Effector memory CD4-positive, alpha-beta T cell (primary cell): ENCODE data around the gene ASAP3.
"Not testable (repeated sequence)": the region's sequence is repeated elsewhere in the genome, so short reads cannot be mapped to it uniquely, and the experiment has no call there.

ENCODE experiments used
- DNase-seq, 3 donors: peaks; one replicate each; pipeline ENCODE4 v3.0.0-alpha.2; 2020
- H3K27ac ChIP-seq: 2 replicates; pipeline ENCODE4 v1.7.0; 2013; ENCODE audit warnings: mild to moderate bottlenecking, low read length, moderate library complexity; ENCODE audit not compliant: insufficient read depth, poor library complexity, severe bottlenecking
- H3K27me3 ChIP-seq: replicated peaks from 2 replicates; pipeline ENCODE4 v1.7.0; 2013; ENCODE audit warnings: mild to moderate bottlenecking, low read length; ENCODE audit not compliant: insufficient read depth, control insufficient read depth, poor library complexity, severe bottlenecking
- H3K36me3 ChIP-seq: 2 replicates; pipeline ENCODE4 v1.7.0; 2013; ENCODE audit warnings: mild to moderate bottlenecking, low read length, moderate library complexity; ENCODE audit not compliant: control insufficient read depth, insufficient read depth
- H3K4me1 ChIP-seq: 2 replicates; pipeline ENCODE4 v1.7.0; 2013; ENCODE audit warnings: low read length, mild to moderate bottlenecking; ENCODE audit not compliant: control insufficient read depth, insufficient read depth, poor library complexity, severe bottlenecking
- H3K4me3 ChIP-seq: 2 replicates; pipeline ENCODE4 v1.7.0; 2013; ENCODE audit warnings: low read length, low read depth, mild to moderate bottlenecking; ENCODE audit not compliant: insufficient read depth, poor library complexity, severe bottlenecking
- H3K9me3 ChIP-seq: 2 replicates; pipeline ENCODE4 v1.7.0; 2013; ENCODE audit warnings: mild to moderate bottlenecking, low read length, moderate library complexity; ENCODE audit not compliant: control insufficient read depth

The ASAP3 gene

DNA sequence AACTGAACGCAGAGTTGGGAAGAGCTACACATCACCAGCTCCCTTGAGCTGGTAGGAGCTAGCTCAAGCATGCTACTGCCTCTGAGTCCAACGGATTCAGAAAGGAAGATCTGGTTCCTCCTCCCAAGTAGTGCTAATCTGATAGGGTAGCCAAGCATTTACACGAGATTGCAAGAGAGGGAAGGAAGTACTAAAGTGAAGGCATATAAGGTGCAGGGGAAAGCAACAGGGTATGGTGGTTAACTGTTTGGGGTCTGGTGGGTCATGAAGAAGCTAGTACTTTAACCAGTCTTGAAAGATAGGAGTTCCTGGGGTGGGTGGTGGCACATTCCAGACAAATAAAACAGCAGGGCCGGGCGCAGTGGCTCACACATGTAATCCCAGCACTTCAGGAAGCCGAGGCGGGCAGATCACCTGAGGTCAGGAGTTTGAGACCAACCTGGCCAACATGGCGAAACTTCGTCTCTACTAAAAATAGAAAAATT is 94.1 kb downstream of the ASAP3 start:
- Histone ChIP-seq H3K9me3 (no peaks in the 10 kb centered on the region), H3K4me1 (no peaks in the 10 kb centered on the region), H3K27ac (no peak overlapping the region), H3K36me3 (no peaks in the 10 kb centered on the region), H3K4me3 (no peak overlapping the region), H3K27me3 (no peaks in the 10 kb centered on the region)
- no peak for DNase-seq

DNA sequence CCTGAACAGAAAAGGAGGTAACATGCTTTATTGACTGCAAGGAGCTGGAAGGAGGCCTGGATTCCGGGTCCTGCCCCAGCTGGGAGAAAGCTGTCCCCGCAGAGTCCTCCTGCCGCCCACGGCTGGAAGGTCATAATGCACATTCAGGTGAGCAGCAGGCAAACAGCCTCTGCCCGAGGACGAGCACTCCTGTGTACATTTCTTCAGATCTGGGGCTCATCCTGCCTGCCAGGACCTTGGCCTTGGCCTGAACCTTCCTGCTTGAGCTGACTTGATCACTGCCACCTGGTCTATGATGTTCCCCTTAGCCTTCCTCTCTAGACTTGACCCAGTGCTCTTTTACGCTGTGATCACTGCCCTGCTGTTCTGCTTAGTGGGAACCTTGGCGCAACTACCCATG is 96.5 kb downstream of the ASAP3 start:
- no peaks in the 10 kb centered on the region for H3K9me3 ChIP-seq

DNA sequence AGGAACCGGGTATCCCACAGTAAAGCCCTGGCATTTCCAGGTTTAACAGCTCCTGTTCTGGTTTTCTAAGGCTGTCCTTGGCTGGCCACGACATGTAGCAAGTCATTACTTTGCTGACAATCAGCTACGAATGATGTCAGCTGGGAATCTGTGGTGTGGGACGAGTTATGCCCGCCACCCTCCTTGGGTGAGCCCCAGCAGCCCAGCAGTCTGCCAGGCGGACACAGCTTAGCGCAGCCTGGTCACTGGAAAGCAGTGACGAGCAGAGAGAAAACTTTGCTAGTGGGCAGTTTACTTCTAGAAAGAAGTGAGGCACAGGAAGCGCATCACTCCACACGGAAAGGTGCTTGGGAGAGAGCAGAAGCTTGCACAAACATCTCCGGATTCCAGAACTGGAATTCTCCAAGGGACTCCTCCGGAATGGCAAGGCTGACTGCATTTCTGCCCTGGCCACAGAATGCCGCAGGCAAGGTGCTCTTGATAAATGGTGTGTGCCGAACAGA is 98.8 kb downstream of the ASAP3 start:
- DNase-seq = no peak
- Histone ChIP-seq H3K4me1 (no peaks in the 10 kb centered on the region), H3K27me3 (no peaks in the 10 kb centered on the region), H3K4me3 (no peak overlapping the region), H3K27ac (no peak overlapping the region), H3K9me3 (no peaks in the 10 kb centered on the region), H3K36me3 (peaks cover 7% of the 10 kb centered on the region)

More for the DNA sequence above, 96.5 kb downstream of the ASAP3 start:
- H3K4me3 ChIP-seq = no peak overlapping the region
- H3K36me3 ChIP-seq = peaks cover 7% of the 10 kb centered on the region
- H3K27me3 ChIP-seq = no peaks in the 10 kb centered on the region
- H3K4me1 ChIP-seq = no peaks in the 10 kb centered on the region
- no peak overlapping the region for H3K27ac ChIP-seq
- no peak for DNase-seq

- Histone ChIP-seq H3K27me3 (no peaks in the 10 kb centered on the region), H3K36me3 (peaks cover 7% of the 10 kb centered on the region), H3K27ac (no peak overlapping the region), H3K4me1 (no peaks in the 10 kb centered on the region), H3K9me3 (no peaks in the 10 kb centered on the region), H3K4me3 (no peak overlapping the region)
- no peak for DNase-seq
Measured at GRCh38 chr1:23384312-23385058, 99.5 kb downstream of the ASAP3 start.

DNA sequence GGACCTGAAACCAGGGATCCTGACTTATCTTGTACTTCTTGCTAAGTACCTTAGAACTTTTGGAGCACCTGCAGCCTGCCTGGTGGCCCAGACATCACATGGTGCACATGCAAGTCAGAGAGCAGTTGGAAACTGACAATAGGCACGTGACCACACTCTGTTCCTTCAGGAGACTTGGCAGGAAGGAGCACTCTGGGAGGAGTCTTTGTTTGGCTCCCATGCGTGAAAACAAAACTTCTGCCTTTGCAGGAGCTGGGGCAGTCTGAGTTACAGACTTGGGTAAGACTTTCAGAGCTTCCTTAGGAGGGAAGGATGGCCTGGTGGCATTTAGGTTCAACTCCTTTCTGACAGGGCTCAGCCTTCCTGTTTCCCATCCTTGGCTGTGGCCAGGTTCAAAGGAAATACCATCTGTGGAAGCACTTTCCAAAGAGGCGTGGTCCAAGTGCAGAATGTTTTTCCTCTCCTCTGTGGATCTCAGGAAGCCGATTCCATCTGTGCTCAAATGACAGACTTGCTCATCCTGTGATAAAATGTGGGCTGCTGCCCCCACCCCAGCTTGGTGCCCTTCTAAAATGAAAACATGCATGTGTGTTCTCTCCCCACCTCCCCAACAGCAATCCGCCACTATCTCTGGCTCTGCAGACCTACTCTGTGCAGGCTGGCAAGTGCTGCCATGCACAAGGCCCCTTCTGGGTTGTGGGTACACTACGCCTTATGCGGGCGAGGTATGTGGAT is 100.2 kb downstream of the ASAP3 start:
- no peak for DNase-seq

GRCh38 chr1:23381233-23381885 is 102.6 kb downstream of the ASAP3 start:
- no peaks in the 10 kb centered on the region for H3K27me3 ChIP-seq
- H3K9me3 ChIP-seq = no peaks in the 10 kb centered on the region
- H3K4me3 ChIP-seq = no peak overlapping the region
- H3K36me3 ChIP-seq = peaks cover 7% of the 10 kb centered on the region
- no peak overlapping the region for H3K27ac ChIP-seq
- no peaks in the 10 kb centered on the region for H3K4me1 ChIP-seq
- no peak for DNase-seq

More for the DNA sequence above, 100.2 kb downstream of the ASAP3 start:
- Histone ChIP-seq H3K36me3 (peaks cover 7% of the 10 kb centered on the region), H3K27ac (no peak overlapping the region), H3K9me3 (no peaks in the 10 kb centered on the region), H3K27me3 (no peaks in the 10 kb centered on the region), H3K4me3 (no peak overlapping the region), H3K4me1 (no peaks in the 10 kb centered on the region)

DNA sequence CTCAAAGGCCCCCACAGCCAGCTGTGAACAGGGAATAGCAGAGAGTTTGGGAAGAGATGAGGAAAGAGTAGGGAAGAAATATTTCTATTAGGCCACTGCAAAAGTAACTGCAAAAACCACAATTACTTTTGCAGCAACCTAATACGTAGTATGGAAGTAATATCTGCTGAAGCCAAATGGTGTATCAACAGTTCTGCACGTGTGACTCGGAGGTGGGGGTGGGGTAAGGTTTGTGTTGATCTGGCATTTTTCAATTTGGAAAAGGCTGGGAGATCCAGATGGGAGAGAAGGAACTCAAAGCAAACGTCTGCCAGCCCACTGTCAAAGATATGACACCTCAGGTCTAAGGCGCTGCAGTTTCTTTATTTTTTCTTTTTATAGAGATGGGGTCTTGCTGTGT is 103.3 kb downstream of the ASAP3 start:
- DNase-seq = no peak
- H3K27ac ChIP-seq = no peak overlapping the region
- no peaks in the 10 kb centered on the region for H3K9me3 ChIP-seq
- no peaks in the 10 kb centered on the region for H3K27me3 ChIP-seq
- peaks cover 7% of the 10 kb centered on the region for H3K36me3 ChIP-seq
- no peak overlapping the region for H3K4me3 ChIP-seq
- H3K4me1 ChIP-seq = no peaks in the 10 kb centered on the region

DNA sequence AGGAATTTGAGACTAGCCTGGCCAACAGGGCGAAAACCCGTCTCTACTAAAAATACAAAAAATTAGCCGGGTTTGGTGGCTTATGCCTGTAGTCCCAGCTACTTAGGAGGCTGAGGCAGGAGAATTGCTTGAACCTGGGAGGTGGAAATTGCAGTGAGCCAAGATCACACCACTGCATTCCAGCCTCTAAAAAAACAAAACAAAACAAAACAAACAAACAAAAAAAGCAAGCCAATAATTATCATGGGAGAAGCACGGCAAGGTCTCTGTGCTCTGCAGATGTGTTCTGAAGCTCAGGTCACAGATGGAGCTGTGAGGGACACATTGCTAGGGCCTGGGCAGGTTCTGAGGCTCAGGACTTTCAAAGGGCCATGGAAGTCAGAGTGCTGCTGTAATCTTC is 103.7 kb downstream of the ASAP3 start:
- H3K27me3 ChIP-seq, H3K36me3 ChIP-seq, H3K9me3 ChIP-seq, H3K27ac ChIP-seq, DNase-seq, H3K4me3 ChIP-seq, H3K4me1 ChIP-seq: not testable (repeated sequence)
